ENCODE measurements around the gene AASDHPPT. TPM values are rescaled to one million over a fixed set of nuclear protein-coding genes. Genes with fewer than 3 reads are reported as not detected.

Gene AASDHPPT
- total RNA-seq, 2 donors from 2014 or later: 17.4 to 17.5 TPM

GRCh38 chr11:106137758-106138157 is 60.3 kb downstream of the AASDHPPT start:
- DNase-seq: no peak
- Histone ChIP-seq H3K36me3 (no peaks in the 10 kb centered on the region), H3K4me3 (no peak overlapping the region), H3K27ac (no peak overlapping the region), H3K4me1 (no peaks in the 10 kb centered on the region), H3K27me3 (no peaks in the 10 kb centered on the region), H3K9ac (ENCODE audit: low read depth in 2 of 2, low read length in 2 of 2) (no peak overlapping the region), H3K9me3 (no peaks in the 10 kb centered on the region)
- intact Hi-C loops (cut with DNase I): no loop called here
- no peak for TF ChIP-seq CTCF (IDR thresholded peaks at IDR 0.05)

Other genes with a start within 250 kb of the AASDHPPT start
- 1 to 10 TPM; 6.2 to 6.8 TPM for gene MSANTD4, start 55.4 kb upstream of the AASDHPPT start, total RNA-seq
- 1 to 10 TPM; 6.6 to 6.7 TPM for gene KBTBD3, start 315 bp upstream of the AASDHPPT start, total RNA-seq

Measured in colonic mucosa (tissue), 4 donors.